ENCODE measurements around the gene IRF5.

The IRF5 gene

DNA sequence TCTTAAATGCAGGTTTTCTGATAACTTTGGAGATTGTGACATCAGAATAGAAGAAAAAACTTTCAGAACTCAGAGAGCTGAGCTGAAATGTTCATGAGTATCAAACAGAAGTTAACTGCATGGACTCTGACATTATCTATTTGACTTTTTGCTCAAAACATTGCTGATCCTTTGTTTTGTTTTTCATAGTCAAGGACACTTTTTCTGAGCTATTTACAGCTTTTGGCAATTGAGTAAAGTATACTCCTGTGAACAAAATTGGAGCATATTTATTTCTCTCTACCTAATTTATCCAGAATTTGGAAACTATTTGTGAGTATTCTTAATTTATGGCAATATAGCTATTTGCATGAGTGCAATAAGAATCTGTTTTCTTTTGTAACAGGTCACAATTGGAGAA lies 38.3 kb upstream of the IRF5 start (continued):
- TF ChIP-seq ZNF555 (tag by site-specific recombination; conservative IDR thresholded peaks at IDR 0.05) (no peak), ZNF623 (tag by site-specific recombination; IDR thresholded peaks at IDR 0.05) (no peak), HOXA7 (CRISPR knock-in tag; IDR thresholded peaks at IDR 0.05; ENCODE audit: borderline replicate concordance) (no peak), ZNF677 (tag by site-specific recombination; IDR thresholded peaks at IDR 0.05) (no peak), ZNF626 (tag by site-specific recombination; IDR thresholded peaks at IDR 0.05) (peak; percentile 86; the same call in 1 of the 2 replicates), ZNF114 (tag by site-specific recombination; IDR thresholded peaks at IDR 0.05) (no peak), ZNF529 (tag by site-specific recombination; IDR thresholded peaks at IDR 0.05; ENCODE audit: insufficient replicate concordance) (peak; percentile 70), ZNF610 (tag by site-specific recombination; IDR thresholded peaks at IDR 0.05; ENCODE audit: borderline replicate concordance) (no peak), ZNF449 (tag by site-specific recombination; IDR thresholded peaks at IDR 0.05) (no peak), ZNF274 (IDR thresholded peaks at IDR 0.05; ENCODE audit: low read length) (no peak), ZNF274 (tag by site-specific recombination; IDR thresholded peaks at IDR 0.05; ENCODE audit: borderline replicate concordance) (no peak), ZNF558 (tag by site-specific recombination; IDR thresholded peaks at IDR 0.05) (peak; percentile 43; the same call in 1 of the 2 replicates), ZNF544 (tag by site-specific recombination; IDR thresholded peaks at IDR 0.05) (0 out of 2 replicates have a peak, but pooled peaks have one; percentile 54), ZNF394 (tag by site-specific recombination; IDR thresholded peaks at IDR 0.05; ENCODE audit: borderline replicate concordance) (peak; percentile 23; the same call in 1 of the 2 replicates)

DNA sequence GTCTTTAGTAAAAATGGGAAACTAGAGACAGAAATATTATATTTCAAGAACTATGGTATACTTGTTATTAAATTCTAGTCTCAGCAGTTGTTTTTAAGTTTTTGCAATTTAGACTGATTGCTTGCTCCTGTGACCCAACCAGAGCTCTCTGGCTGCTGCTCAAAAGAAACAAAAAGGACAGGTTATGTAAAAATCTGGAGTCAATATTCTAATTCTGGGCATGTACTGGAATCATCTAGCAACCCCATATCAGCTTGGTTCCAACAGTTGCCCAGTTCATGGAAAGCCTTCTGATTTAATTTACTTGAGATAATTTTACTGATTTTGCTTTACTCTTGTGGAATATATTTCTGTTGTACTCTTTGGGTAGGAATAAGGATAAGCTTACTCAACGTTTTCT lies 37.5 kb upstream of the IRF5 start:
- Histone ChIP-seq H3K4me3 (ENCODE audit: low read depth, low read length) (no peak overlapping the region), H3K4me1 (ENCODE audit: control insufficient read depth, insufficient read depth, low read length) (no peaks in the 10 kb centered on the region), H3K36me3 (ENCODE audit: control insufficient read depth in 2 of 2, insufficient read depth in 1 of 2, low read length in 2 of 2) (no peaks in the 10 kb centered on the region), H3K27ac (ENCODE audit: extremely low read depth, low read depth, low read length) (no peak overlapping the region), H3K9me3 (ENCODE audit: control insufficient read depth, insufficient read depth, low read depth, low read length) (no peaks in the 10 kb centered on the region)
- POLR2A ChIA-PET, result no interaction called here
- TF ChIP-seq BCL11A (tag by site-specific recombination; IDR thresholded peaks at IDR 0.05; ENCODE audit: low read depth) (no peak), SETDB1 (IDR thresholded peaks at IDR 0.05; ENCODE audit: insufficient read length, low read length) (no peak), ZBTB21 (tag by site-specific recombination; IDR thresholded peaks at IDR 0.05) (no peak), ZNF335 (tag by site-specific recombination; conservative IDR thresholded peaks at IDR 0.05) (no peak)
- TF ChIP-seq, protein P1, sequence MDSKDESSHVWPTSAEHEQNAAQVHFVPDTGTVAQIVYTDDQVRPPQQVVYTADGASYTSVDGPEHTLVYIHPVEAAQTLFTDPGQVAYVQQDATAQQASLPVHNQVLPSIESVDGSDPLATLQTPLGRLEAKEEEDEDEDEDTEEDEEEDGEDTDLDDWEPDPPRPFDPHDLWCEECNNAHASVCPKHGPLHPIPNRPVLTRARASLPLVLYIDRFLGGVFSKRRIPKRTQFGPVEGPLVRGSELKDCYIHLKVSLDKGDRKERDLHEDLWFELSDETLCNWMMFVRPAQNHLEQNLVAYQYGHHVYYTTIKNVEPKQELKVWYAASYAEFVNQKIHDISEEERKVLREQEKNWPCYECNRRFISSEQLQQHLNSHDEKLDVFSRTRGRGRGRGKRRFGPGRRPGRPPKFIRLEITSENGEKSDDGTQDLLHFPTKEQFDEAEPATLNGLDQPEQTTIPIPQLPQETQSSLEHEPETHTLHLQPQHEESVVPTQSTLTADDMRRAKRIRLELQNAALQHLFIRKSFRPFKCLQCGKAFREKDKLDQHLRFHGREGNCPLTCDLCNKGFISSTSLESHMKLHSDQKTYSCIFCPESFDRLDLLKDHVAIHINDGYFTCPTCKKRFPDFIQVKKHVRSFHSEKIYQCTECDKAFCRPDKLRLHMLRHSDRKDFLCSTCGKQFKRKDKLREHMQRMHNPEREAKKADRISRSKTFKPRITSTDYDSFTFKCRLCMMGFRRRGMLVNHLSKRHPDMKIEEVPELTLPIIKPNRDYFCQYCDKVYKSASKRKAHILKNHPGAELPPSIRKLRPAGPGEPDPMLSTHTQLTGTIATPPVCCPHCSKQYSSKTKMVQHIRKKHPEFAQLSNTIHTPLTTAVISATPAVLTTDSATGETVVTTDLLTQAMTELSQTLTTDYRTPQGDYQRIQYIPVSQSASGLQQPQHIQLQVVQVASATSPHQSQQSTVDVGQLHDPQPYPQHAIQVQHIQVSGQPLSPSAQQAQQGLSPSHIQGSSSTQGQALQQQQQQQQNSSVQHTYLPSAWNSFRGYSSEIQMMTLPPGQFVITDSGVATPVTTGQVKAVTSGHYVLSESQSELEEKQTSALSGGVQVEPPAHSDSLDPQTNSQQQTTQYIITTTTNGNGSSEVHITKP (tag by site-specific recombination; IDR thresholded peaks at IDR 0.05), result no peak
- CTCF ChIA-PET, result interaction anchor here (0.6 to 2.1 kb wide), 3 partner anchors 17 to 712 kb away, joined by 3 to 9 read pairs (median 5); no protein-coding TSS in a partner anchor

Data from HEK293 (cell line).